Activated naive CD8-positive, alpha-beta T cell (primary cell): Measurements from ENCODE around the gene PSAPL1.

ENCODE experiments used
- H3K27ac Mint-ChIP-seq: one replicate; pipeline ENCODE4 v1.8.0; 2021; ENCODE audit warnings: mixed read lengths
- H3K27me3 Mint-ChIP-seq: one replicate; pipeline ENCODE4 v1.8.0; 2021; ENCODE audit warnings: mixed read lengths
- H3K36me3 Mint-ChIP-seq: one replicate; pipeline ENCODE4 v1.8.0; 2021; ENCODE audit warnings: mixed read lengths
- H3K4me1 Mint-ChIP-seq: one replicate; pipeline ENCODE4 v1.8.0; 2021; ENCODE audit warnings: low read depth, mixed read lengths
- H3K4me3 Mint-ChIP-seq: one replicate; pipeline ENCODE4 v1.8.0; 2021; ENCODE audit warnings: mild to moderate bottlenecking, mixed read lengths
- H3K9me3 Mint-ChIP-seq: one replicate; pipeline ENCODE4 v1.8.0; 2021; ENCODE audit warnings: low read depth, mixed read lengths

PSAPL1 gene

DNA sequence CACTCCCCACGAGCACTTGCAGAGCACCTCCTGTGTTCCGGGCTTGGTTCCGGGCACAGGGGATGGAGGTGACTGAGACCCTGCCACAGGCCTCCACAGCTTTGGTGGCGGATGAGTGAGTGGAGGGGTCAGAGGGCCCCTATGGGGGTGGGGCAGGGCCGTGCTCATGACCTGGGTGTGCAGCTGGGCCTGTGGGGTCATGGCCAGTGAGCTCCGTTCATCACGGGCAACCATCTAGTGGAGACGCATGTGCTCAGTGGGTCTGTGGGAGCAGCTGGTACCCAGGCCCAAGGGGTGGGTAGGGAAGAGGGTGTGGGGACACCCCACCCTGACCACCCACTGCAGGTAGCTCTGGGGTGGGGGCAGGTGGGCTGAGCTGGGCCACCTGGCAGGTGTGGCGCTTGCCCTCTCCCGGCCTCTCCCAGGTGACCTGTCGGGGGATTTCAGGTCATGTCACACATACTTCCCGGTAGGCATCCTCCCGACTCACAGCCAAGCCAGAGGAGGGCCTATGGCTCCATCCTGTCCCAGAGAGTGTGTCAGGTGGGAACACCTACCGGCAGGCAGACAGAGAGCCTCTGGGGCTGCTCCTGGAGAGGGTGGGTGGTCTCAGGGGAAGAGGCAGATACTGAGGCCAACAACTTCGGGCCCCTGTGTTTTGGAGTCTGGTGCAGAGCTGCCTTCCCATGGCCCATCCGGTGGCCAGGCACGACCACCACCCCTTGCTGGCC is 3.6 kb downstream of the PSAPL1 start:
- no peaks in the 10 kb centered on the region for H3K27me3 Mint-ChIP-seq
- no peaks in the 10 kb centered on the region for H3K9me3 Mint-ChIP-seq
- no peaks in the 10 kb centered on the region for H3K4me1 Mint-ChIP-seq
- no peak overlapping the region for H3K27ac Mint-ChIP-seq
- H3K4me3 Mint-ChIP-seq, result no peak overlapping the region
- no peaks in the 10 kb centered on the region for H3K36me3 Mint-ChIP-seq

DNA sequence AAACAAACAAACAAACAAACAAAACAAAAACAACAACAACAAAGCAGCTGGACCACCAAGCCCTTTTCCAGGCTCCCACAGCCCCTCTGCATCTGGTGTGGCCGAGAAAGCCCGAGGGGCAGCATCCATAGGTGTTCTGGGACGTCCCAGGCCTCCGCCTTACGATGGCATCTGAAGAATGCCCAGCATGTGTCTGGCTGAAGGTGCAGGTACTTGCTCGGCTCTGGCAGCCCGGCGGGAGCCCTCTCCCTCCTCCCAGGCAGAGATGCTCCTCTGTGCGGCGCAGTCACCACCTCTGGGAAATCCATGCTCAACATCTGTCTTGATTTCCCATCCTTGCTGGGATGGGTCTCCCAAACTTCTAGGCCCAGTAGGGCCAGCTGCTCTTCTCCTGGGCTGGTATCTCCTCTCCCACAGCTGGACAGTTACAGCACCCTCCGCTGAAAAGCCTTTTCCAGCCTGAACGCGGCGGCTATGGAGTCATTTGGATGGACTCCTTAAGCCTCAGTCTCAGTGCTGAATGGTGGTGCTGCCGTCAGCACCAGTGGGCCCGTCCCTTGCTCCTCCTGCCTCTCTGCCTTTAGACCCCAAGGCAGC is 4.3 kb downstream of the PSAPL1 start:
- Mint-ChIP-seq H3K4me1 (no peaks in the 10 kb centered on the region), H3K27me3 (no peaks in the 10 kb centered on the region), H3K27ac (no peak overlapping the region), H3K9me3 (no peaks in the 10 kb centered on the region), H3K4me3 (no peak overlapping the region), H3K36me3 (no peaks in the 10 kb centered on the region)

DNA sequence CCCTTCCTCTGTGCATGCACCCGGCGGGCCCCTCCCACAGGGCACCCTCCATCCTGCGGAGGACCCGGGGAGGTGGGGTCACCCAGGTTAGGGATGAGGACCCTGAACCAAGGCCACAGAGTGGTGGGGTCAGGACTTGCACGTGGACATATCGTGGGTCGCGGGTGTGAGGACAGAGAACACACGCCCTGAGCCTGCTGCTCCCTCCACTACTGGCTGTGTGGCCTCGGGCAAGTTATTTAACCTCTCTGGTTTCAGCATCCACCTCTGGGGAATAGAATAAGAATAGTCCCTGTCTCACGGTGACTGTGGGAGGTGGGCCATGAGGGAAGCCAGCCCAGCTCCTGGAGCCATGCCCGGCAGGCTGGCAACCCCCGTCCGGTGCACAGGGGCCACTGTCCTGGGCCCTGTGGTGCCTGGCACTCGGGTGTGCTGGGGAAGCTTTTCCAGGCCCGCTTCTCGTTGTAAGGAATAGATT is 5.1 kb downstream of the PSAPL1 start:
- Mint-ChIP-seq H3K36me3 (no peaks in the 10 kb centered on the region), H3K4me1 (no peaks in the 10 kb centered on the region), H3K27ac (no peak overlapping the region), H3K9me3 (no peaks in the 10 kb centered on the region), H3K27me3 (no peaks in the 10 kb centered on the region), H3K4me3 (no peak overlapping the region)

DNA sequence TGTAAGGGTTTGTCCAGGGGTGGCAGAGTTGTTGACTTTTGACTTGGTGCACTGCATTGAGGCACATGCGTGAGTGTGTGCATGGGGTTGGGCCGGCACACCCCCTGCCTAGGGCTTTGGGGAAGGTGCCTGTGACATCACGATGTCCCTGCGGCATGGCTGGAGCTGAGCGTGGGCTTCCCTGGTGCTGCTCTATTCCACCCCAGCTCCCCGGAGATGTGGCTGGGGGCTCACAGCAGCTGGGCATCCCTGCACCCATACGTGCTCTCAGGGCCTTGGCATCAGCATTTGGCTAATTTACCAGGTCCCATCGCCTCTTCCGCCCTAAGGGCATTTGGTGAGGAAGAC is 5.7 kb downstream of the PSAPL1 start:
- no peak overlapping the region for H3K4me3 Mint-ChIP-seq
- no peaks in the 10 kb centered on the region for H3K36me3 Mint-ChIP-seq
- no peaks in the 10 kb centered on the region for H3K27me3 Mint-ChIP-seq
- no peak overlapping the region for H3K27ac Mint-ChIP-seq
- no peaks in the 10 kb centered on the region for H3K4me1 Mint-ChIP-seq
- no peaks in the 10 kb centered on the region for H3K9me3 Mint-ChIP-seq

DNA sequence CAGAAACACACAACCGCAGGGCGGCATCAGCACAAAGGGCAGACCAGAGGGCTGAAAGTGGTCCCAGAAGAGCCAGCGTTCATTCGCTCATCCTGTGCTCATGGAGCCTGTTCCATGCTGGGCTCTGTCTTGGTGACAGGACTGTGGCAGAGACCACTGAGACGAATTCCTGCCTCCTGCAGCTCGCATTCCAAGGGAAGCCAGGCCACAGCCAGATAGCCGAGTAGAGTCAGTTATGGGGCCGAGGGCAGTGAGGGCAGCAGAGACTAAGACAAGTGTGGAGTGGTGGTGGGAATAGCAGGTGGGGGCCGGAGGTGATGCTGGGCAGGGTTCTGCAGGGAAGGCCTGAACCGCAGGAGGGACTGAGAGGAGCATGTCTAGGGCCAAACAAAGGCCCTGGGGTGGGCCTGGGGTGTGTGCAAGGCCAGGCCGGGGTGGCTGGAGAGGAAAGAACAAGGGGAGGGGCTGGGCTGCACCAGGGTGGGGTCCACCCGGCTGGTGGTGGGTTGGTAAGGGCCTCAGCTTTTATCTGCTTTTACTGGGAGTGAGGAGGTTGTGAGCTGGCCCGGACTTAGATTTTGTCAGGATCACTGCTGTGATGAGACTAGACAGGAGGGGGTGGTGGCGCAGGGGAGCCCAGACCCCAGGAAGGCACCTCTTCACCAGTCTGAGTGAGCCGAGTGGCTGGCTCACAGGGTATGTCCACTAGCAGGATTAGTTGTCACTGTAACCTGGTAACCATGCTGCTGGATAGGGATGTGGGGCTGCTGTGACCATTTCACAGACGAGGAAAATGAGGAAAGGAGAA is 6.3 kb downstream of the PSAPL1 start:
- no peaks in the 10 kb centered on the region for H3K4me1 Mint-ChIP-seq
- H3K27me3 Mint-ChIP-seq, result no peaks in the 10 kb centered on the region
- H3K27ac Mint-ChIP-seq, result no peak overlapping the region

DNA sequence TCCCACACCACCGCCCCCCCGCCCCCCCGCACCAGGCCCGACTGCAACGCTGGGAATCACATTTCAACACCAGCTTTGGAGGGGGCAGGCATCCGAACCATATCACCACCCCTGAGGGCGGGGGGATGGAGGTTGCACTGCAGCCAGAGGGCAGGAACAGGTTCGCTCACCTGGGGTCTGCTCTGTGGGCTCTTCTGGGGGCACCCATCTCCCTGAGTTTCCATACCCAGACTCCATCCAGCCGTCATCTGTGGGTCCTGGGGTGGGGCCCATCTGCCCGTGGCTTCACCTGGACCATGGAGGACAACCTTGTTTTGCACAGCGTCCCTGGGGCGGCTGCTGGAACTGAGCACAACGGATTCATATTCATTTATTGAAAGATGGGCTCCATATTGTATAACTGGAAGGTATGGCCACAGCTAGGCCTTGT is 6.9 kb downstream of the PSAPL1 start:
- Mint-ChIP-seq H3K4me3 (no peak overlapping the region), H3K4me1 (no peaks in the 10 kb centered on the region), H3K27ac (no peak overlapping the region), H3K27me3 (no peaks in the 10 kb centered on the region), H3K36me3 (no peaks in the 10 kb centered on the region), H3K9me3 (no peaks in the 10 kb centered on the region)

More for the DNA sequence above, 6.3 kb downstream of the PSAPL1 start:
- Mint-ChIP-seq H3K9me3 (no peaks in the 10 kb centered on the region), H3K36me3 (no peaks in the 10 kb centered on the region), H3K4me3 (no peak overlapping the region)

DNA sequence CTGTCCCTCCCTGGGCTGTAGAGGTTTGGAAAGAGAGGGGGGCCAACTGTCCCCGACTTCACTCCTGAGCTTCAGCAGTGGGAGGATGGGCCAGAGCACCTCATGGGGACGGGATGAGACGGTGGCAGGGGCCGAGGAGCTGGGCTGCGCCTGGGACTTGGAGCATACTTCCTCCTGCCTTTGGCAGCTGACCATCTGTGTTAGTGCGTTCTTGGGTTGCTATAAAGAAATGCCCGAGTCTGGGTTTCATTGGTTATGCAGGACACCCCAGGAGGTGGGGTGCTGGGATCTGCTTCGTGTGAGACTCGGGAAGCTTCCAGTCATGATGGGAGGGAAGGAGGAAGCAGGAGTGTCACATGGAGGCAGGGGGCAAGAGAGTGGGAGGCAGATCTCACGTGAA is 7.4 kb downstream of the PSAPL1 start:
- H3K9me3 Mint-ChIP-seq, result no peaks in the 10 kb centered on the region
- H3K27ac Mint-ChIP-seq, result no peak overlapping the region
- no peaks in the 10 kb centered on the region for H3K36me3 Mint-ChIP-seq
- no peaks in the 10 kb centered on the region for H3K4me1 Mint-ChIP-seq
- no peak overlapping the region for H3K4me3 Mint-ChIP-seq
- H3K27me3 Mint-ChIP-seq, result no peaks in the 10 kb centered on the region

DNA sequence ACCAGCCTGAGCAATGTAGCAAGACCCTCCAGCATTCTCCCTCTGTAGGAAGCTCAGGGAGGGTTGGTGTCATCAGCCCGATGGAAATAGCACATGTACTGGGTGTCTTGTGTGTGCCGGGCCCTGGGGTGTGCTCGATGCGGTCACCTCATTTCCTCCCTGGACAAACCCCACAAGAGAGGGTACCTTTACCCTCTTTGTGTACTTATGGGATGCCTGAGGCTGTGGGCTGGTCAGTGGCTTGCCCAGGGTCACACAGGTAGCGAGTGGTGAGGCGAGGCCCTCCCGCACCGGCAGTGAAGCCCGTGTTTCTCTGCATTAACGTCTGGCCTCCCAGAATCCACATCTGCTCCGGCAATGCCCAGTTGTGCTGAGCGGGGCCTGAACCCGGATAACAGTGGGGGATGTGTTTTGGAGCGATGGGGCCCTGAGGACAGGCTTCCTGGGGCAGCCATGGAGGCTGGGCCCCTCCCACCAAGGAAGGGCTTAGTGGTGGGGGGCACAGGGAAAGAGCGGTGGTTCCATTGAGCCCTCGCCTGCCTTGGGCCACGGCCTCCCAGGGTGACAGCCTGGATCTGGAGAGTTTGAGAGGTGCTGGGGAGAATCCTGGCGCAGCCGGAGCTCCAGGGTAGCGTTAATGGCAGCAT is 8.1 kb downstream of the PSAPL1 start:
- H3K4me3 Mint-ChIP-seq, result no peak overlapping the region
- no peaks in the 10 kb centered on the region for H3K4me1 Mint-ChIP-seq
- H3K27me3 Mint-ChIP-seq, result no peaks in the 10 kb centered on the region
- H3K36me3 Mint-ChIP-seq, result no peaks in the 10 kb centered on the region
- no peaks in the 10 kb centered on the region for H3K9me3 Mint-ChIP-seq
- no peak overlapping the region for H3K27ac Mint-ChIP-seq

DNA sequence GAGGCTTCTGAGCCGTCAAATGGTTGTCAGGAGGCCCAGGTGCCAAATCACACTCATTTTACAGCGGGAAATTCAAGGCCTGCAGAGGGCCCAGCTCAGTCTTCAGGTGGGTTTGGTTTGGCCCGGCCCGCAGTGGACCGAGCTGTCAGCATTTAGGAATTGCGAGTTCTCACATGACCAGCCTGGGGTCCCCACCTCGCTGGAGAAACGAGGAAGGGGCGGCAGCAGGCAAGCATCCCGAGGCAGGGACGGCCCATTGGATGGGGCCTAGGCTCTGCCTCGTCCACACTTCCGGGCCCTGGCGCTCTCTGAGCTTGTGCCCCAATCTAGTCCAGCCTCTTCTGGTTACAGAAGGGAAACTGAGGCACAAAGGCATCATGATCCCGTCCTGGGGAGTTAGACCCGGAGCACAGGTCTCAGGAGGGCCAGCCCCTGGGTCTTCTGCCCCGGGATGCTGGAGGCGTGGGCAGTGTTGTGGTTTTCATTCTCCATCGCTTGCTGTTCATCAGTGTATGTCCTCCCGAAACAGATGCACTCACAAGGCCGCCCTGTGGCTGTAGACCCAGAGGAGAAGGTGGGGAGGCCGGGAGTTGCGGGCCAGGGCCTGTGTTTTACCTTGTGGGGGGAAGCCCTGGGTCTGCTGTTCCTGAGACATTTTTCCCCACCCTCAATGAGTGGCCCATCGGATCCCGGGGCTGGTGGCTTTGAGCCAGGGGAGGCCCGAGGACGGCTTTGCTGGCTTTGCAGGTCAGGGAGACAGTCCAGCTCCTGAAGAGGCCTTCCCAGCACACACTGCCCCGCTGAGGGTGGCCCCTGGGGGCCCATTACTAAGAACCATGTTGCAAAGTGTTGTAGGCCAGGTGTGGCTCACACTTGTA is 8.9 kb downstream of the PSAPL1 start:
- Mint-ChIP-seq H3K36me3 (no peaks in the 10 kb centered on the region), H3K27ac (no peak overlapping the region), H3K27me3 (no peaks in the 10 kb centered on the region), H3K4me3 (no peak overlapping the region), H3K9me3 (no peaks in the 10 kb centered on the region), H3K4me1 (no peaks in the 10 kb centered on the region)

DNA sequence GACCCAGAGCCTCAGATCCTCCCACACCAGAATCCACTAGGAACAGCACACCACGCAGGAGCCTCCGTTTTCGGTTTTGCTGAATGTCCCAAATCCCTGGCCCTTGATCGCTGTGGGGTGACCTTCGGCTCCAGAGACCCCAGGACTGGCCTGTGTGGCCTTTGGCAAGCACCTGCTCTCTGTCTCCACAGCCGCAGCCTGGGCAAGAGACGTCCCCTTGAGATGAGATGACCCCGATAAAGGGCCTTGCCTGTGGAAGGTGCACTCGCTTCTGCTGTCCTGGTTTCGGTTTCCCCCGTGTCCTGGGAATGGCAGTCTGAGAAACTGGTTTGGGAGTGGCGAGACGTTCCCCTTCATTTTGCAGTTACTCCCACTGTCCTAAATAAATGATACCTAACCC is 9.6 kb downstream of the PSAPL1 start:
- no peaks in the 10 kb centered on the region for H3K4me1 Mint-ChIP-seq

DNA sequence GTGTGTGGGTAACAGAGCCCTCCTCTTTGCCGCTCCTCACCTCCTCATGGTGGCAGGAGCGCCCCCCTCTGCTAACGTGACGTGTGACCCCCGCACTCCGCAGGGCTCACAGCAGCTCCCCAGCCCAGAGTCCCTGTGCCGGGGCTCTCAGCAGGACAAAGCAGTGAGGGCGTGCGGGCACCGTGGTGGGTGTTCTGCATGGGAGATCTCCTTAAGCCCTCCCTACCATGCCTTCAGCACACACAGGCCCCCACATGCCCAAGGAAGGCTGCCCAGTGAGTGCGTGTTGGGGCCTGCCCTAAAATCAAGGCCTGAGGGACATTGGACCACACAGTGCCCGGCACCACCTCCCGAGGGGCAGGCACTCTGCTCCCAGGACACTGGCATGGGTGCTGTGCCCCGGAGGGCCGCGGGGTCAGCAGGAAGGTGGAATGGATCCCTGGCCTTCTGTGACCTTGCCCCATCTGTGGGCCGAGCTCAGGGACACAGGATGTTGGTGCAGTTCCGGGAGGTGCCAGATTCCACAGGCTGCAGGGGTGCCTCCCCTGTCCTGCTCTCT is 10.1 kb downstream of the PSAPL1 start:
- Mint-ChIP-seq H3K27me3 (no peaks in the 10 kb centered on the region), H3K4me1 (no peaks in the 10 kb centered on the region), H3K9me3 (no peaks in the 10 kb centered on the region), H3K27ac (no peak overlapping the region), H3K36me3 (no peaks in the 10 kb centered on the region), H3K4me3 (no peak overlapping the region)

More for the DNA sequence above, 9.6 kb downstream of the PSAPL1 start:
- Mint-ChIP-seq H3K9me3 (no peaks in the 10 kb centered on the region), H3K27me3 (no peaks in the 10 kb centered on the region), H3K4me3 (no peak overlapping the region), H3K36me3 (no peaks in the 10 kb centered on the region), H3K27ac (no peak overlapping the region)

DNA sequence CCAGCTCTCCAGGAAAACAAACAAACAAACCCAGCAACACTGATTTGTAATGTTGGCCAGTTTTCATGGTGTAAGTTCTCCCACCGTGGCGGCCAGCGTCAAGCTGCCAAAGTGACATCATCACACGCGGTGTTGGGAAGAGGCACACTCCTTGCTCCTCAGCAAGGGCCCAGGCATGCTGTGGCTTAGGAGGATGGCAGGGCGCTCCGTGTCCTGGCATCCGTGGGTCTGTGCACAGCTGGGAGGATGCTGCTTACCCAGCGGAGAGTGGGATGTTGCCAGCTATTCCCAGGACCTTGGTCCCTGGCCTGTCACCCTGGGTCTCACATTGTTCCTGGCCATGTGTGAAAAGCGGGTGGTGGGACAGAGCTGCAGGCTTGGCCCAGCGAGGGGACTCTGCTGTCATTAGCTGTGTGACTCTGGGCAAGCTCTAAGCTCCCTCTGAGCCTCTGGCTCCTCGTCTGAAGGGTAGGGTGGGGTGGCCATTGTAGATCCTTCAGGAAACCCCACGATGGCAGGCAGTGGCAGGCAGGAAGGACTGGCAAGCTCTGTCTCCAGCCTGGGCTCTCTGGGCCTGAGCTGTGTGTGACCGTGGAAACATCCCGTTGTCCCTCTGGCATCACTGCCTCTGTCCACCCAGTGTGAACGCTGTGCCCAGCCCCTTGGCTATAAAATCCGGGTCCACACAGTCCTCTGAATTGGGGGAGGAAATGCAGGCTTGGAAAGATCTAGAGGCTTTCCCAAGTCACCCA is 10.8 kb downstream of the PSAPL1 start:
- H3K27ac Mint-ChIP-seq, result no peak overlapping the region
- H3K27me3 Mint-ChIP-seq, result no peaks in the 10 kb centered on the region
- no peaks in the 10 kb centered on the region for H3K4me1 Mint-ChIP-seq
- H3K9me3 Mint-ChIP-seq, result no peaks in the 10 kb centered on the region
- H3K36me3 Mint-ChIP-seq, result no peaks in the 10 kb centered on the region
- H3K4me3 Mint-ChIP-seq, result no peak overlapping the region

DNA sequence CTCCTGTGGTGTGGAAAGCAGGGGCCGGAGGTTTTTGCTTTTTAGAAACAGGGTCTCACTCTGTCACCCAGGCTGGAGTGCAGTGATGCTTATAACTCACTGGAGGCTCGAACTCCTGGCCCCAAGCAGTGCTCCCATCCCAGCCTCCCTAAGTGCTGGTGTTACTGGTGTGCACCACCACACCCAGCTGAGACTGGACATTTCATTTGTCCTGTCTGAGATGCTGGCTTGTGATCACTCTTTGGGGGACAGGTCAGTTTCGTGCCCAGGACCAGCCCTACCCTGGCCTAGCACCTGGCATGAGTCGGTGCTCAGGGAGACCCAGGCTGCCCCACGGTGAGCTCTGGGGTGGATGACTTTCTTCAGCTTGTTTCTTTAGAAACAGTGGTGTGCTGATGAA is 11.3 kb downstream of the PSAPL1 start:
- Mint-ChIP-seq H3K4me1 (no peaks in the 10 kb centered on the region), H3K27ac (no peak overlapping the region), H3K4me3 (no peak overlapping the region), H3K9me3 (peaks cover under 1% of the 10 kb centered on the region), H3K27me3 (no peaks in the 10 kb centered on the region), H3K36me3 (no peaks in the 10 kb centered on the region)

DNA sequence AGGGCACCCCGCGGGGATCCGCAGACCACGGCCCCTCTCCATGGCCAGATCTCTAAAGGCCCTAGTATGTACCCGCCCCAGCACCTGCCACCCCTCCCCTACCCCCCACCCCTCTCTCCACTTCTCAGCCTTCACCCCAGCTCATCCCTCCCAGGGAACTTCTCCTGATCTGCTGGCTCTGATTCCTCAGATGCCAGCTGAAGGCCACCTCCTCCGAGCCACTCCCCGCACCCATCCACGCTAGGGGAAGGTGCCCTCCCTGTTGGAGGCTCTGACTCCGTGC is 11.9 kb downstream of the PSAPL1 start:
- Mint-ChIP-seq H3K27ac (no peak overlapping the region), H3K36me3 (no peaks in the 10 kb centered on the region), H3K27me3 (peaks cover 2% of the 10 kb centered on the region), H3K4me1 (no peaks in the 10 kb centered on the region), H3K9me3 (peaks cover 6% of the 10 kb centered on the region), H3K4me3 (no peak overlapping the region)
